Calu3 (cell line): Measurements from ENCODE around the gene SOX8. TPM values are rescaled to one million over a fixed set of nuclear protein-coding genes. Genes with fewer than 3 reads are reported as not detected.

ENCODE experiments used
- BruUV-seq: library from RNA; stranded (reverse); fragments of 400-500 nt; replicated peaks from 2 replicates; lab custom pipeline; 2021; lab: Mats Ljungman, UMichigan
- CTCF ChIA-PET: fragments of 300-600 bp; sonication (Branson Sonifier 250); formaldehyde crosslinking; loops from one replicate; lab custom pipeline; 2022; ENCODE audit warnings: antibody characterized with exemption; lab: Charles Lee
- DNase-seq: peaks from one replicate; pipeline ENCODE4 v3.0.0; 2022
- H3K27ac Mint-ChIP-seq: one replicate; pipeline ENCODE4 v1.8.0; 2022; ENCODE audit warnings: mixed read lengths; ENCODE audit not compliant: unreplicated experiment
- H3K27me3 Mint-ChIP-seq: one replicate; pipeline ENCODE4 v1.8.0; 2022; ENCODE audit warnings: mixed read lengths; ENCODE audit not compliant: unreplicated experiment
- H3K36me3 Mint-ChIP-seq: one replicate; pipeline ENCODE4 v1.8.0; 2022; ENCODE audit warnings: mild to moderate bottlenecking, moderate library complexity, mixed read lengths; ENCODE audit not compliant: insufficient read depth, unreplicated experiment
- H3K4me1 Mint-ChIP-seq: one replicate; pipeline ENCODE4 v1.8.0; 2022; ENCODE audit warnings: mild to moderate bottlenecking, low read depth, mixed read lengths; ENCODE audit not compliant: unreplicated experiment
- H3K4me3 Mint-ChIP-seq: one replicate; pipeline ENCODE4 v1.8.0; 2022; ENCODE audit warnings: mild to moderate bottlenecking, low read depth, moderate library complexity, mixed read lengths; ENCODE audit not compliant: unreplicated experiment
- H3K9me3 Mint-ChIP-seq: one replicate; pipeline ENCODE4 v1.8.0; 2022; ENCODE audit warnings: low read depth, mixed read lengths; ENCODE audit not compliant: unreplicated experiment
- CTCF ChIP-seq: fragments of 200-600 bp; IDR thresholded peaks from one replicate; pipeline ENCODE4 v1.8.0; 2022; ENCODE audit warnings: antibody characterized with exemption; ENCODE audit not compliant: unreplicated experiment
- intact Hi-C: fragments of 100-400 bp; cut with micrococcal nuclease; formaldehyde crosslinking; loops from one replicate; pipeline ENCODE4 v1.10.0; 2022; ENCODE audit not compliant: unreplicated experiment
- total RNA-seq: library from RNA; stranded (reverse); gene quantifications from 2 replicates; pipeline ENCODE4 v1.2.3, GENCODE V29; 2022

SOX8 gene
- total RNA-seq, 1 experiment from 2014 or later, result 0.92 TPM

GRCh38 chr16:1010815-1011214, 29.2 kb downstream of the SOX8 start:
- Mint-ChIP-seq H3K27me3 (peaks cover 97% of the 10 kb centered on the region), H3K27ac (no peak overlapping the region), H3K9me3 (no peaks in the 10 kb centered on the region), H3K4me3 (no peak overlapping the region), H3K4me1 (no peaks in the 10 kb centered on the region), H3K36me3 (no peaks in the 10 kb centered on the region)
- no TSS peak for BruUV-seq
- CTCF ChIA-PET, result no interaction called here
- intact Hi-C loops, result no loop called here
- no peak for DNase-seq
- TF ChIP-seq CTCF, result no peak

- Mint-ChIP-seq H3K27ac (no peak overlapping the region), H3K27me3 (peaks cover 97% of the 10 kb centered on the region), H3K9me3 (no peaks in the 10 kb centered on the region), H3K4me3 (no peak overlapping the region), H3K4me1 (no peaks in the 10 kb centered on the region), H3K36me3 (no peaks in the 10 kb centered on the region)
- BruUV-seq, result no TSS peak
- TF ChIP-seq CTCF, result no peak
- CTCF ChIA-PET, result no interaction called here
- intact Hi-C loops, result no loop called here
- DNase-seq, result no peak
Observed at GRCh38 chr16:1011316-1012082, 29.9 kb downstream of the SOX8 start.

GRCh38 chr16:1012135-1012534, 30.6 kb downstream of the SOX8 start:
- no peak for DNase-seq
- TF ChIP-seq CTCF, result no peak
- Mint-ChIP-seq H3K4me3 (no peak overlapping the region), H3K27me3 (peaks cover 97% of the 10 kb centered on the region), H3K4me1 (no peaks in the 10 kb centered on the region), H3K36me3 (no peaks in the 10 kb centered on the region), H3K27ac (no peak overlapping the region), H3K9me3 (no peaks in the 10 kb centered on the region)
- intact Hi-C loops, result no loop called here
- BruUV-seq, result no TSS peak
- CTCF ChIA-PET, result no interaction called here

GRCh38 chr16:1012722-1013592, 31.4 kb downstream of the SOX8 start:
- Mint-ChIP-seq H3K27ac (no peak overlapping the region), H3K27me3 (peaks cover 97% of the 10 kb centered on the region), H3K36me3 (no peaks in the 10 kb centered on the region), H3K4me3 (no peak overlapping the region), H3K9me3 (no peaks in the 10 kb centered on the region), H3K4me1 (no peaks in the 10 kb centered on the region)
- CTCF ChIA-PET, result no interaction called here
- no TSS peak for BruUV-seq
- no peak for DNase-seq
- intact Hi-C loops, result no loop called here
- TF ChIP-seq CTCF, result no peak
